ENCODE data around the gene TMUB1.

DNA sequence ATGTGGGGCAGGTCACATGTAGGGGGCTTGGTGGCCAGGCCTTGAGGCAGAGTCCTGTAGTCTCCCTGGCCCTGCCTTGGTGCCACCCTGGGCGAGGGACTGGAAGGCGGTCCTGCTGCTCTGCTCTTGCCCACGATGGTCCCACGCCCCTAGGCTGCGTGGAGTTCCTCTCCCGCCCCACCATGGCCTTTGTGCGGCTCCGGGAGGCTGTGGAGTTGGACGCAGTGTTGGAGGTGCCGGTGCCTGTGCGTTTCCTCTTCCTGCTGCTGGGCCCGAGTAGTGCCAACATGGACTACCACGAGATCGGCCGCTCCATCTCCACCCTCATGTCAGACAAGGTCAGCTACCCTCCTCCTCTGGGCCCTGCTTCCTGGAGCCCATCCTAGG lies 12.7 kb downstream of the TMUB1 start:
- TF ChIP-seq, protein P1, sequence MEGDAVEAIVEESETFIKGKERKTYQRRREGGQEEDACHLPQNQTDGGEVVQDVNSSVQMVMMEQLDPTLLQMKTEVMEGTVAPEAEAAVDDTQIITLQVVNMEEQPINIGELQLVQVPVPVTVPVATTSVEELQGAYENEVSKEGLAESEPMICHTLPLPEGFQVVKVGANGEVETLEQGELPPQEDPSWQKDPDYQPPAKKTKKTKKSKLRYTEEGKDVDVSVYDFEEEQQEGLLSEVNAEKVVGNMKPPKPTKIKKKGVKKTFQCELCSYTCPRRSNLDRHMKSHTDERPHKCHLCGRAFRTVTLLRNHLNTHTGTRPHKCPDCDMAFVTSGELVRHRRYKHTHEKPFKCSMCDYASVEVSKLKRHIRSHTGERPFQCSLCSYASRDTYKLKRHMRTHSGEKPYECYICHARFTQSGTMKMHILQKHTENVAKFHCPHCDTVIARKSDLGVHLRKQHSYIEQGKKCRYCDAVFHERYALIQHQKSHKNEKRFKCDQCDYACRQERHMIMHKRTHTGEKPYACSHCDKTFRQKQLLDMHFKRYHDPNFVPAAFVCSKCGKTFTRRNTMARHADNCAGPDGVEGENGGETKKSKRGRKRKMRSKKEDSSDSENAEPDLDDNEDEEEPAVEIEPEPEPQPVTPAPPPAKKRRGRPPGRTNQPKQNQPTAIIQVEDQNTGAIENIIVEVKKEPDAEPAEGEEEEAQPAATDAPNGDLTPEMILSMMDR (conservative IDR thresholded peaks at IDR 0.05; ENCODE audit: low read length): no peak
- TF ChIP-seq EZH2phosphoT487 (IDR thresholded peaks at IDR 0.05; ENCODE audit: borderline replicate concordance): no peak
